Measurements from ENCODE around the gene SRRM1. TPM values are rescaled to one million over a fixed set of nuclear protein-coding genes. Genes with fewer than 3 reads are reported as not detected.
A peak's percentile ranks its signal among the peaks of the same experiment; 100 is the strongest.
"Not testable (repeated sequence)": the region's sequence is repeated elsewhere in the genome, so short reads cannot be mapped to it uniquely, and the experiment has no call there.

SRRM1 gene
- total RNA-seq, 2 experiments from 2014 or later = 172 to 183 TPM

GRCh38 chr1:24656046-24656445 lies 12.9 kb downstream of the SRRM1 start:
- Mint-ChIP-seq H3K9me3 (no peaks in the 10 kb centered on the region), H3K4me3 (no peak overlapping the region), H3K4me1 (peaks cover 31% of the 10 kb centered on the region), H3K36me3 (ENCODE audit: low read depth) (peaks cover 81% of the 10 kb centered on the region), H3K27ac (peak overlapping the region; percentile 24), H3K27me3 (no peaks in the 10 kb centered on the region)
- DNase-seq = no peak
- POLR2A ChIA-PET = interaction anchor here (0.6 to 1.4 kb wide), 3 partner anchors 9 to 391 kb away, joined by 3 to 8 read pairs (median 3); no protein-coding TSS in a partner anchor
- CTCF ChIA-PET = interaction anchor here (1.3 kb wide), 1 partner anchor 180 kb away, joined by 3 read pairs; no protein-coding TSS in a partner anchor

- DNase-seq = no peak
- H3K27ac Mint-ChIP-seq = no peak overlapping the region
- H3K27me3 Mint-ChIP-seq = no peaks in the 10 kb centered on the region
- H3K9me3 Mint-ChIP-seq = no peaks in the 10 kb centered on the region
- peaks cover 30% of the 10 kb centered on the region for H3K4me1 Mint-ChIP-seq
- H3K36me3 Mint-ChIP-seq (ENCODE audit: low read depth) = peaks cover 79% of the 10 kb centered on the region
- no peak overlapping the region for H3K4me3 Mint-ChIP-seq
- ChIA-PET CTCF (interaction anchor here (0.7 to 1.0 kb wide), 2 partner anchors 30 to 486 kb away, joined by 3 read pairs; no protein-coding TSS in a partner anchor), POLR2A (no interaction called here)
Measured at GRCh38 chr1:24657781-24658180, 14.7 kb downstream of the SRRM1 start.

GRCh38 chr1:24659166-24659904 lies 16.2 kb downstream of the SRRM1 start:
- POLR2A ChIA-PET = interaction anchor here (0.9 to 1.6 kb wide), 3 partner anchors 14 to 244 kb away, joined by 4 to 6 read pairs (median 4); partner anchors contain the start of gene SRRM1
- CTCF ChIA-PET = interaction anchor here (1.5 kb wide), 1 partner anchor 176 kb away, joined by 5 read pairs; no protein-coding TSS in a partner anchor
- no peak overlapping the region for H3K27ac Mint-ChIP-seq
- peaks cover 30% of the 10 kb centered on the region for H3K4me1 Mint-ChIP-seq
- H3K4me3 Mint-ChIP-seq = no peak overlapping the region
- DNase-seq = no peak
- H3K9me3 Mint-ChIP-seq = no peaks in the 10 kb centered on the region
- H3K27me3 Mint-ChIP-seq = no peaks in the 10 kb centered on the region
- peaks cover 76% of the 10 kb centered on the region for H3K36me3 Mint-ChIP-seq (ENCODE audit: low read depth)

GRCh38 chr1:24659993-24660665 lies 17.0 kb downstream of the SRRM1 start:
- Mint-ChIP-seq H3K36me3 (ENCODE audit: low read depth) (peaks cover 76% of the 10 kb centered on the region), H3K27ac (peak overlapping the region; percentile 16), H3K4me1 (peaks cover 30% of the 10 kb centered on the region), H3K9me3 (no peaks in the 10 kb centered on the region), H3K27me3 (no peaks in the 10 kb centered on the region), H3K4me3 (no peak overlapping the region)
- DNase-seq = no peak
- ChIA-PET CTCF (interaction anchor here (0.7 to 1.5 kb wide), 4 partner anchors 12 to 545 kb away, joined by 3 to 5 read pairs (median 4); no protein-coding TSS in a partner anchor), POLR2A (interaction anchor here (0.9 to 1.6 kb wide), 3 partner anchors 15 to 245 kb away, joined by 4 to 6 read pairs (median 4); partner anchors contain the start of gene SRRM1)

- ChIA-PET POLR2A (interaction anchor here (1.3 kb wide), 1 partner anchor 15 kb away, joined by 3 read pairs; no protein-coding TSS in a partner anchor), CTCF (interaction anchor here (1.2 to 2.7 kb wide), 4 partner anchors 24 to 166 kb away, joined by 3 to 7 read pairs (median 4); no protein-coding TSS in a partner anchor)
- H3K27ac Mint-ChIP-seq = no peak overlapping the region
- H3K27me3 Mint-ChIP-seq = no peaks in the 10 kb centered on the region
- H3K4me3 Mint-ChIP-seq = no peak overlapping the region
- no peaks in the 10 kb centered on the region for H3K9me3 Mint-ChIP-seq
- peaks cover 78% of the 10 kb centered on the region for H3K36me3 Mint-ChIP-seq (ENCODE audit: low read depth)
- no peak for DNase-seq
- H3K4me1 Mint-ChIP-seq = peaks cover 22% of the 10 kb centered on the region
Measured at GRCh38 chr1:24664507-24665033, 21.5 kb downstream of the SRRM1 start.

- H3K27me3 Mint-ChIP-seq = no peaks in the 10 kb centered on the region
- CTCF ChIA-PET = interaction anchor here (2.7 kb wide), 1 partner anchor 22 kb away, joined by 7 read pairs; no protein-coding TSS in a partner anchor
- H3K9me3 Mint-ChIP-seq = no peaks in the 10 kb centered on the region
- H3K4me3 Mint-ChIP-seq = no peak overlapping the region
- peaks cover 19% of the 10 kb centered on the region for H3K4me1 Mint-ChIP-seq
- no peak for DNase-seq
- H3K27ac Mint-ChIP-seq = no peak overlapping the region
- POLR2A ChIA-PET = no interaction called here
- peaks cover 83% of the 10 kb centered on the region for H3K36me3 Mint-ChIP-seq (ENCODE audit: low read depth)
Measured at GRCh38 chr1:24666794-24667193, 23.7 kb downstream of the SRRM1 start.

GRCh38 chr1:24671372-24671771 lies 28.3 kb downstream of the SRRM1 start:
- not testable (repeated sequence) for H3K4me3 Mint-ChIP-seq, H3K9me3 Mint-ChIP-seq, DNase-seq, H3K27ac Mint-ChIP-seq, H3K27me3 Mint-ChIP-seq
- Mint-ChIP-seq H3K36me3 (ENCODE audit: low read depth) (peaks cover 80% of the 10 kb centered on the region), H3K4me1 (peaks cover 20% of the 10 kb centered on the region)
- CTCF ChIA-PET = interaction anchor here (1.1 to 1.2 kb wide), 2 partner anchors 17 to 159 kb away, joined by 3 to 5 read pairs; no protein-coding TSS in a partner anchor
- POLR2A ChIA-PET = interaction anchor here (1.6 kb wide), 1 partner anchor 18 kb away, joined by 3 read pairs; no protein-coding TSS in a partner anchor

GRCh38 chr1:24672686-24673085 lies 29.6 kb downstream of the SRRM1 start:
- H3K27me3 Mint-ChIP-seq, H3K9me3 Mint-ChIP-seq, DNase-seq, H3K4me3 Mint-ChIP-seq: not testable (repeated sequence)
- POLR2A ChIA-PET = interaction anchor here (0.6 to 1.1 kb wide), 2 partner anchors 10 to 11 kb away, joined by 4 read pairs; no protein-coding TSS in a partner anchor
- peaks cover 79% of the 10 kb centered on the region for H3K36me3 Mint-ChIP-seq (ENCODE audit: low read depth)
- H3K27ac Mint-ChIP-seq = peak overlapping the region; percentile 53
- peaks cover 16% of the 10 kb centered on the region for H3K4me1 Mint-ChIP-seq
- CTCF ChIA-PET = interaction anchor here (0.9 to 1.1 kb wide), 3 partner anchors 158 to 162 kb away, joined by 3 to 4 read pairs (median 3); no protein-coding TSS in a partner anchor

- Mint-ChIP-seq H3K36me3 (ENCODE audit: low read depth) (peaks cover 78% of the 10 kb centered on the region), H3K9me3 (no peaks in the 10 kb centered on the region), H3K27me3 (no peaks in the 10 kb centered on the region), H3K4me1 (peaks cover 16% of the 10 kb centered on the region), H3K27ac (no peak overlapping the region), H3K4me3 (no peak overlapping the region)
- CTCF ChIA-PET = interaction anchor here (0.8 to 0.9 kb wide), 2 partner anchors 157 to 159 kb away, joined by 3 to 4 read pairs; no protein-coding TSS in a partner anchor
- POLR2A ChIA-PET = interaction anchor here (1.1 to 1.8 kb wide), 2 partner anchors 9 to 25 kb away, joined by 4 read pairs; no protein-coding TSS in a partner anchor
- DNase-seq = no peak
Measured at GRCh38 chr1:24673341-24673740, 30.2 kb downstream of the SRRM1 start.

GRCh38 chr1:24678421-24678820 lies 35.3 kb downstream of the SRRM1 start:
- H3K27me3 Mint-ChIP-seq, H3K9me3 Mint-ChIP-seq, DNase-seq, POLR2A ChIA-PET, H3K4me3 Mint-ChIP-seq, H3K27ac Mint-ChIP-seq, H3K4me1 Mint-ChIP-seq: not testable (repeated sequence)
- H3K36me3 Mint-ChIP-seq (ENCODE audit: low read depth) = peaks cover 32% of the 10 kb centered on the region
- CTCF ChIA-PET = interaction anchor here (0.7 to 1.2 kb wide), 2 partner anchors 9 to 10 kb away, joined by 4 to 5 read pairs; no protein-coding TSS in a partner anchor

GRCh38 chr1:24679725-24680124 lies 36.6 kb downstream of the SRRM1 start:
- no peaks in the 10 kb centered on the region for H3K9me3 Mint-ChIP-seq
- DNase-seq = no peak
- ChIA-PET CTCF (interaction anchor here (0.8 to 1.2 kb wide), 2 partner anchors 151 to 155 kb away, joined by 3 read pairs; no protein-coding TSS in a partner anchor), POLR2A (no interaction called here)
- no peak overlapping the region for H3K27ac Mint-ChIP-seq
- no peaks in the 10 kb centered on the region for H3K27me3 Mint-ChIP-seq
- H3K36me3 Mint-ChIP-seq (ENCODE audit: low read depth) = peaks cover 25% of the 10 kb centered on the region
- no peak overlapping the region for H3K4me3 Mint-ChIP-seq
- no peaks in the 10 kb centered on the region for H3K4me1 Mint-ChIP-seq

GRCh38 chr1:24683713-24684162 lies 40.6 kb downstream of the SRRM1 start:
- Mint-ChIP-seq H3K4me1 (peaks cover 2% of the 10 kb centered on the region), H3K36me3 (ENCODE audit: low read depth) (no peaks in the 10 kb centered on the region), H3K4me3 (no peak overlapping the region), H3K9me3 (no peaks in the 10 kb centered on the region), H3K27me3 (no peaks in the 10 kb centered on the region), H3K27ac (no peak overlapping the region)
- ChIA-PET CTCF (interaction anchor here (0.6 to 3.1 kb wide), 6 partner anchors 80 to 152 kb away, joined by 3 to 21 read pairs (median 4); no protein-coding TSS in a partner anchor), POLR2A (no interaction called here)
- DNase-seq = no peak
